NCI-H1694 treated with DMSO at 0.1 percent for 48 hours (cell line): ENCODE measurements around the gene NEU2.

Experiments
- DNase-seq: peaks from one replicate; lab custom pipeline; 2025; lab: John Stamatoyannopoulos, UW

Gene NEU2

GRCh38 chr2:233032551-233033320 is at the start of gene NEU2:
NEU2 (plus strand) TSS chr2:233032672; CDS start chr2:233032672, 0 bp downstream.
- DNase-seq, result no peak

- DNase-seq, result no peak
Measured at GRCh38 chr2:232982926-232983668, 49.4 kb upstream of the NEU2 start.

- no peak for DNase-seq
Measured at GRCh38 chr2:232983669-232984140, 48.8 kb upstream of the NEU2 start.

GRCh38 chr2:232984451-232985207 is 47.8 kb upstream of the NEU2 start:
- no peak for DNase-seq

GRCh38 chr2:232986155-232986554 is 46.3 kb upstream of the NEU2 start:
- DNase-seq, result no peak

GRCh38 chr2:232993231-232993821 is 39.1 kb upstream of the NEU2 start:
- no peak for DNase-seq

GRCh38 chr2:232994446-232994845 is 38.0 kb upstream of the NEU2 start:
- no peak for DNase-seq

- no peak for DNase-seq
Measured at GRCh38 chr2:232997749-232998665, 34.5 kb upstream of the NEU2 start.

- DNase-seq, result no peak
Measured at GRCh38 chr2:232998666-232998985, 33.8 kb upstream of the NEU2 start.

- no peak for DNase-seq
Measured at GRCh38 chr2:232999354-232999753, 33.1 kb upstream of the NEU2 start.

GRCh38 chr2:233000886-233001750 is 31.4 kb upstream of the NEU2 start:
- DNase-seq, result no peak

- DNase-seq, result no peak
Measured at GRCh38 chr2:233002829-233003657, 29.4 kb upstream of the NEU2 start.

GRCh38 chr2:233003658-233004555 is 28.6 kb upstream of the NEU2 start:
- DNase-seq, result no peak

- no peak for DNase-seq
Measured at GRCh38 chr2:233005096-233005495, 27.4 kb upstream of the NEU2 start.

- no peak for DNase-seq
Measured at GRCh38 chr2:233006648-233007047, 25.8 kb upstream of the NEU2 start.

GRCh38 chr2:233007270-233007669 is 25.2 kb upstream of the NEU2 start:
- no peak for DNase-seq

- no peak for DNase-seq
Measured at GRCh38 chr2:233007739-233008138, 24.7 kb upstream of the NEU2 start.

GRCh38 chr2:233009661-233010060 is 22.8 kb upstream of the NEU2 start:
- DNase-seq, result no peak
